PC-3 (cell line): ENCODE data around the gene LIPH. TPM values are rescaled to one million over a fixed set of nuclear protein-coding genes. Genes with fewer than 3 reads are reported as not detected.

ENCODE experiments used
- ATAC-seq: fragments of 200-7000 bp; cut with Tn5 transposase; 2 replicates; pipeline ENCODE4 v1.9.1; 2020; ENCODE audit warnings: mild to moderate bottlenecking, moderate library complexity
- BruUV-seq: library from RNA; stranded (reverse); fragments of 400-500 nt; replicated peaks from 2 replicates; lab custom pipeline; 2021; lab: Mats Ljungman, UMichigan
- CTCF ChIA-PET: fragments of 300-600 bp; sonication (Branson Sonifier 250); formaldehyde crosslinking; loops from one replicate; lab custom pipeline; 2022; ENCODE audit warnings: antibody characterized with exemption; lab: Charles Lee
- POLR2A ChIA-PET: fragments of 300-600 bp; sonication (Branson Sonifier 250); formaldehyde crosslinking; loops from one replicate; lab custom pipeline; 2022; ENCODE audit warnings: antibody characterized with exemption; ENCODE audit not compliant: unreplicated experiment; lab: Charles Lee
- DNase-seq: peaks from one replicate; pipeline ENCODE4 v3.0.0-alpha.2; 2015
- H2AFZ ChIP-seq: fragments of 300-600 bp; sonication (generic); 2 replicates; pipeline ENCODE4 v1.6.0; 2016; ENCODE audit warnings: antibody characterized with exemption, low read length
- H3F3A ChIP-seq: fragments of 300-600 bp; sonication (generic); one replicate; pipeline ENCODE4 v1.6.0; 2017; ENCODE audit warnings: antibody characterized with exemption, low read length, control low read depth, mild to moderate bottlenecking; ENCODE audit not compliant: unreplicated experiment
- H3K27ac ChIP-seq: fragments of 300-600 bp; sonication (generic); 2 replicates; pipeline ENCODE4 v1.5.1; 2016; ENCODE audit warnings: mild to moderate bottlenecking, low read length
- H3K27me3 ChIP-seq: fragments of 300-600 bp; sonication (generic); 2 replicates; pipeline ENCODE4 v1.6.1; 2016; ENCODE audit warnings: low read length, mixed read lengths
- H3K36me3 ChIP-seq: fragments of 300-600 bp; sonication (generic); 2 replicates; pipeline ENCODE4 v1.6.1; 2016; ENCODE audit warnings: low read depth, mixed run types, low read length, mixed read lengths
- H3K4me1 ChIP-seq: fragments of 300-600 bp; sonication (generic); 2 replicates; pipeline ENCODE4 v1.5.1; 2016; ENCODE audit warnings: low read length; ENCODE audit not compliant: insufficient read depth
- H3K4me2 ChIP-seq: fragments of 300-600 bp; sonication (generic); 2 replicates; pipeline ENCODE4 v1.6.0; 2016; ENCODE audit warnings: low read length
- H3K4me3 ChIP-seq: fragments of 300-600 bp; sonication (generic); 2 replicates; pipeline ENCODE4 v1.5.1; 2016; ENCODE audit warnings: mild to moderate bottlenecking, low read length, mixed read lengths
- H3K79me2 ChIP-seq: fragments of 300-600 bp; sonication (generic); 2 replicates; pipeline ENCODE4 v1.6.1; 2017; ENCODE audit warnings: low read length, mixed read lengths
- H3K9ac ChIP-seq: fragments of 300-600 bp; sonication (generic); 2 replicates; pipeline ENCODE4 v1.6.0; 2016; ENCODE audit warnings: mild to moderate bottlenecking, low read length
- H3K9me2 ChIP-seq: fragments of 300-600 bp; sonication (generic); replicated peaks from 2 replicates; pipeline ENCODE4 v1.6.1; 2016; ENCODE audit warnings: mixed run types, low read length, mixed read lengths
- H3K9me3 ChIP-seq: fragments of 300-600 bp; sonication (generic); 2 replicates; pipeline ENCODE4 v1.6.1; 2016; ENCODE audit warnings: low read length, mixed read lengths
- H4K20me1 ChIP-seq: fragments of 300-600 bp; sonication (generic); 2 replicates; pipeline ENCODE4 v1.6.1; 2016; ENCODE audit warnings: low read length, mixed read lengths
- EZH2 ChIP-seq: fragments of 300-600 bp; sonication (generic); IDR thresholded peaks from one replicate; pipeline ENCODE4 v1.6.1; 2017; ENCODE audit warnings: antibody characterized with exemption, mild to moderate bottlenecking, low read length; ENCODE audit not compliant: unreplicated experiment
- EZH2phosphoT487 ChIP-seq: fragments of 300-600 bp; sonication (generic); IDR thresholded peaks from 2 replicates; pipeline ENCODE4 v1.6.1; 2018; ENCODE audit warnings: mild to moderate bottlenecking, antibody characterized with exemption, low read length, borderline replicate concordance
- intact Hi-C: fragments of 100-400 bp; cut with micrococcal nuclease; formaldehyde crosslinking; loops from 2 replicates; pipeline ENCODE4 v1.9.0; 2023
- total RNA-seq: library from RNA; depleted of rRNA; stranded (reverse); fragments of >200 nt; gene quantifications from 2 replicates; pipeline ENCODE4 v1.2.3, GENCODE V29; 2014
- TF ChIP-seq, protein P1 (sequence below): fragments of 300-600 bp; sonication (generic); conservative IDR thresholded peaks from 2 replicates; pipeline ENCODE4 v1.5.1; 2017; ENCODE audit warnings: antibody characterized with exemption, low read depth, mild to moderate bottlenecking, low read length

LIPH gene
- total RNA-seq, 1 experiment from 2014 or later: 1.0 TPM

GRCh38 chr3:185534511-185534910, 17.9 kb downstream of the LIPH start:
- H3K79me2 ChIP-seq: no peaks in the 10 kb centered on the region
- no peaks in the 10 kb centered on the region for H3K9me2 ChIP-seq
- no peaks in the 10 kb centered on the region for H3F3A ChIP-seq
- peaks cover 15% of the 10 kb centered on the region for H3K4me1 ChIP-seq
- H3K9me3 ChIP-seq: no peaks in the 10 kb centered on the region
- no peak overlapping the region for H3K9ac ChIP-seq
- no peaks in the 10 kb centered on the region for H3K36me3 ChIP-seq
- no peak overlapping the region for H2AFZ ChIP-seq
- intact Hi-C loops: no loop called here
- no peak overlapping the region for H3K4me2 ChIP-seq
- CTCF ChIA-PET: no interaction called here
- no peaks in the 10 kb centered on the region for H3K27me3 ChIP-seq
- ATAC-seq (no peak), DNase-seq (no peak)
- H4K20me1 ChIP-seq: no peaks in the 10 kb centered on the region
- no peak overlapping the region for H3K4me3 ChIP-seq
- TF ChIP-seq EZH2 (no peak), EZH2phosphoT487 (no peak)
- TF ChIP-seq, protein P1, sequence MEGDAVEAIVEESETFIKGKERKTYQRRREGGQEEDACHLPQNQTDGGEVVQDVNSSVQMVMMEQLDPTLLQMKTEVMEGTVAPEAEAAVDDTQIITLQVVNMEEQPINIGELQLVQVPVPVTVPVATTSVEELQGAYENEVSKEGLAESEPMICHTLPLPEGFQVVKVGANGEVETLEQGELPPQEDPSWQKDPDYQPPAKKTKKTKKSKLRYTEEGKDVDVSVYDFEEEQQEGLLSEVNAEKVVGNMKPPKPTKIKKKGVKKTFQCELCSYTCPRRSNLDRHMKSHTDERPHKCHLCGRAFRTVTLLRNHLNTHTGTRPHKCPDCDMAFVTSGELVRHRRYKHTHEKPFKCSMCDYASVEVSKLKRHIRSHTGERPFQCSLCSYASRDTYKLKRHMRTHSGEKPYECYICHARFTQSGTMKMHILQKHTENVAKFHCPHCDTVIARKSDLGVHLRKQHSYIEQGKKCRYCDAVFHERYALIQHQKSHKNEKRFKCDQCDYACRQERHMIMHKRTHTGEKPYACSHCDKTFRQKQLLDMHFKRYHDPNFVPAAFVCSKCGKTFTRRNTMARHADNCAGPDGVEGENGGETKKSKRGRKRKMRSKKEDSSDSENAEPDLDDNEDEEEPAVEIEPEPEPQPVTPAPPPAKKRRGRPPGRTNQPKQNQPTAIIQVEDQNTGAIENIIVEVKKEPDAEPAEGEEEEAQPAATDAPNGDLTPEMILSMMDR: no peak
- no peak overlapping the region for H3K27ac ChIP-seq
- POLR2A ChIA-PET: no interaction called here
- no TSS peak for BruUV-seq

DNA sequence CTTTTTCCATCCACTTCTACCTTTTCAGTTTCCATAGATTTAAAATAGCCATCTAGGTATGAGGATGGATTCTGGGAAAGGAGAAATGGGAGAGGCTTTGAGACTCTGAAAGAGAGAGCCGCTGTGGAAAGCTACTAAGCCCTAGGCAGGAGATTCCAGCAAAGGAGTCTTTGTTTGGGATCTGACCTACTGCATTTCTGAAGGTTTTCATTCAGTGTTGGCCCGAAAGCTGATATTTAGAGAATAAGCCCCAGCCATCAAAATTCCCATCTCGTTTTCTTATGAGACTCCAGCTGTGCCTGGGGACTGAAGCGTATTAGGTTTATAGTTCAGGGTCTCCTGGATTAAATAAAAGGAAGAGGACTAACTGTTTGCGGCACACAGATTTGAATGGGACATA, 19.5 kb downstream of the LIPH start:
- Histone ChIP-seq H3K27me3 (no peaks in the 10 kb centered on the region), H3K27ac (no peak overlapping the region), H3K4me2 (no peak overlapping the region), H3K4me3 (no peak overlapping the region), H2AFZ (no peak overlapping the region), H3K79me2 (no peaks in the 10 kb centered on the region), H4K20me1 (no peaks in the 10 kb centered on the region), H3K4me1 (peaks cover 11% of the 10 kb centered on the region), H3F3A (no peaks in the 10 kb centered on the region), H3K9ac (no peak overlapping the region), H3K9me3 (no peaks in the 10 kb centered on the region), H3K36me3 (no peaks in the 10 kb centered on the region), H3K9me2 (no peaks in the 10 kb centered on the region)
- BruUV-seq: no TSS peak
- ChIA-PET CTCF (no interaction called here), POLR2A (no interaction called here)
- ATAC-seq (no peak), DNase-seq (no peak)
- TF ChIP-seq EZH2 (no peak), EZH2phosphoT487 (no peak)
- TF ChIP-seq, protein P1: no peak
- intact Hi-C loops: no loop called here

DNA sequence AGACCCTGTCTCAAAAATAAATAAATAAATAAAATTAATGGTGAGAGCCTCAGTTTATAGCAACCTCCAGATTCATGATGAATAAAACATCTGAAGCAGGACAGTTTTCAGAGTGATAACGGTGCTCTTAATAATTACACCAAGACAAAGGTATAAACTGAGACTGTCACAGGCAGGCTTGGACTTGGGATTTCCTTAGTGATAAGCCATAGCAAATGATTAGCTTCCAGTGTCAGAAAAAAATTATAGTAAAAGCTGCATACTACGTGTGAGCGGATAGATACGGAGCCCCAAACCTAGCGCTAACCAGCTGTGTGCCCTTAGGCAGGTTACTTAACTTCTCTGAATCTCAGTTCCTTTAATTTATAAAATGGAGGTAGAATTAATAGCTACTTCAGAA, 21.5 kb downstream of the LIPH start:
- Histone ChIP-seq H3F3A (no peaks in the 10 kb centered on the region), H3K27ac (no peak overlapping the region), H3K9me3 (no peaks in the 10 kb centered on the region), H3K36me3 (no peaks in the 10 kb centered on the region), H2AFZ (no peak overlapping the region), H4K20me1 (no peaks in the 10 kb centered on the region), H3K79me2 (no peaks in the 10 kb centered on the region), H3K4me2 (no peak overlapping the region), H3K4me1 (peaks cover 7% of the 10 kb centered on the region; the same call in 1 of the 2 replicates), H3K4me3 (no peak overlapping the region), H3K9ac (no peak overlapping the region), H3K27me3 (no peaks in the 10 kb centered on the region), H3K9me2 (no peaks in the 10 kb centered on the region)
- TF ChIP-seq, protein P1: no peak
- no peak for TF ChIP-seq EZH2phosphoT487
- no peak for TF ChIP-seq EZH2
- no TSS peak for BruUV-seq
- ATAC-seq (no peak), DNase-seq (no peak)
- intact Hi-C loops: no loop called here
- POLR2A ChIA-PET: no interaction called here
- CTCF ChIA-PET: no interaction called here
